GM23248 (cell line): ENCODE results near the gene STK4. TPM values are rescaled to one million over a fixed set of nuclear protein-coding genes. Genes with fewer than 3 reads are reported as not detected.
"Not testable (repeated sequence)": the region's sequence is repeated elsewhere in the genome, so short reads cannot be mapped to it uniquely, and the experiment has no call there.

Source experiments
- DNase-seq: peaks from one replicate; pipeline ENCODE4 v3.0.0-alpha.2; 2015
- H2AFZ ChIP-seq: fragments of 200-600 bp; sonication (generic); 2 replicates; pipeline ENCODE4 v1.6.1; 2016; ENCODE audit warnings: antibody characterized with exemption
- H3F3A ChIP-seq: fragments of 200-600 bp; sonication (generic); 2 replicates; pipeline ENCODE4 v1.6.1; 2016; ENCODE audit warnings: mild to moderate bottlenecking, antibody characterized with exemption, mixed run types; ENCODE audit not compliant: insufficient read depth
- H3K27ac ChIP-seq: fragments of 200-600 bp; sonication (generic); 2 replicates; pipeline ENCODE4 v1.5.1; 2016; ENCODE audit warnings: mild to moderate bottlenecking
- H3K27me3 ChIP-seq: fragments of 200-600 bp; sonication (generic); replicated peaks from 2 replicates; pipeline ENCODE4 v1.6.1; 2016; ENCODE audit warnings: mild to moderate bottlenecking; ENCODE audit not compliant: insufficient read depth
- H3K36me3 ChIP-seq: fragments of 200-600 bp; sonication (generic); 2 replicates; pipeline ENCODE4 v1.6.1; 2016; ENCODE audit warnings: low read depth, mild to moderate bottlenecking
- H3K4me1 ChIP-seq: fragments of 200-600 bp; sonication (generic); 2 replicates; pipeline ENCODE4 v1.6.1; 2016; ENCODE audit warnings: mild to moderate bottlenecking; ENCODE audit not compliant: insufficient read depth
- H3K4me2 ChIP-seq: fragments of 200-600 bp; sonication (generic); one replicate; pipeline ENCODE4 v1.6.1; 2016; ENCODE audit warnings: mild to moderate bottlenecking; ENCODE audit not compliant: unreplicated experiment
- H3K4me3 ChIP-seq: fragments of 200-600 bp; sonication (generic); 2 replicates; pipeline ENCODE4 v1.5.1; 2016; ENCODE audit warnings: mild to moderate bottlenecking
- H3K79me2 ChIP-seq: fragments of 200-600 bp; sonication (generic); 2 replicates; pipeline ENCODE4 v1.6.1; 2016; ENCODE audit warnings: mild to moderate bottlenecking; ENCODE audit not compliant: insufficient read depth
- H3K9ac ChIP-seq: fragments of 200-600 bp; sonication (generic); 2 replicates; pipeline ENCODE4 v1.6.1; 2016; ENCODE audit warnings: mild to moderate bottlenecking
- H3K9me2 ChIP-seq: fragments of 200-600 bp; sonication (generic); 2 replicates; pipeline ENCODE4 v1.6.1; 2016; ENCODE audit warnings: mixed run types, mild to moderate bottlenecking, moderate library complexity; ENCODE audit not compliant: insufficient read depth
- H3K9me3 ChIP-seq: fragments of 200-600 bp; sonication (generic); one replicate; pipeline ENCODE4 v1.6.1; 2017; ENCODE audit warnings: low read depth
- H4K20me1 ChIP-seq: fragments of 200-600 bp; sonication (generic); 2 replicates; pipeline ENCODE4 v1.6.0; 2016; ENCODE audit not compliant: insufficient read depth
- EZH2 ChIP-seq: fragments of 200-600 bp; sonication (generic); IDR thresholded peaks from 2 replicates; pipeline ENCODE4 v1.6.1; 2018; ENCODE audit warnings: antibody characterized with exemption, mild to moderate bottlenecking; ENCODE audit not compliant: insufficient read depth, poor library complexity, severe bottlenecking
- EZH2phosphoT487 ChIP-seq: fragments of 200-600 bp; sonication (generic); IDR thresholded peaks from 2 replicates; pipeline ENCODE4 v1.6.1; 2018; ENCODE audit warnings: antibody characterized with exemption, moderate library complexity, mild to moderate bottlenecking, low read depth; ENCODE audit not compliant: insufficient read depth
- WGBS, 2 experiments: methylation state at CpG; one replicate each; pipeline ENCODE4 v1.1.6; 2015 to 2017; ENCODE audit warnings: low lambda C conversion rate in 2 of 2, low coverage in 1 of 2; ENCODE audit errors: missing lambda C conversion rate in 2 of 2; 5-methylcytosine and 5-hydroxymethylcytosine counted together
- in situ Hi-C: fragments of 300-500 bp; cut with MboI; formaldehyde crosslinking; loops from 2 replicates; pipeline ENCODE4 v1.15.0; 2020
- polyA plus RNA-seq: library from polyadenylated mRNA; unstranded; fragments of >200 nt; fragmentation: Nextera tagmentation; extraction: Ambion mirVana; gene quantifications from 2 replicates; pipeline ENCODE4 v1.2.1, GENCODE V29; 2016
- total RNA-seq: library from RNA; depleted of rRNA; stranded (reverse); fragments of >200 nt; shearing (Covaris generic); gene quantifications from 2 replicates; pipeline ENCODE4 v1.2.3, GENCODE V29; 2014

Gene STK4
- total and polyA plus RNA-seq, 2 experiments from 2014 or later, result 21.9 to 33.4 TPM

- 88 to 97% methylated on average over 1 of the region's 1 CpG for WGBS, 2 experiments
- H4K20me1 ChIP-seq, result no peaks in the 10 kb centered on the region
- peaks cover 16% of the 10 kb centered on the region; the same call in 1 of the 2 replicates for H3K79me2 ChIP-seq
- peaks cover 35% of the 10 kb centered on the region for H3K4me1 ChIP-seq
- DNase-seq, result no peak
- no peak overlapping the region for H3K4me2 ChIP-seq
- TF ChIP-seq EZH2 (no peak), EZH2phosphoT487 (no peak)
- no peaks in the 10 kb centered on the region for H3K9me3 ChIP-seq
- peaks cover 40% of the 10 kb centered on the region for H3F3A ChIP-seq
- H3K4me3 ChIP-seq, result no peak overlapping the region
- H3K9ac ChIP-seq, result no peak overlapping the region
- peaks cover 15% of the 10 kb centered on the region for H3K36me3 ChIP-seq
- in situ Hi-C loops, result loop anchor here (10.0 to 25.0 kb wide), 2 partner anchors 75 to 768 kb away; partner anchors contain the start of genes DNTTIP1 and WFDC3
- no peaks in the 10 kb centered on the region for H3K9me2 ChIP-seq
- H3K27ac ChIP-seq, result no peak overlapping the region
- H2AFZ ChIP-seq, result no peak overlapping the region
- no peaks in the 10 kb centered on the region for H3K27me3 ChIP-seq
Measured at GRCh38 chr20:45019762-45020123, 53.4 kb downstream of the STK4 start.

DNA sequence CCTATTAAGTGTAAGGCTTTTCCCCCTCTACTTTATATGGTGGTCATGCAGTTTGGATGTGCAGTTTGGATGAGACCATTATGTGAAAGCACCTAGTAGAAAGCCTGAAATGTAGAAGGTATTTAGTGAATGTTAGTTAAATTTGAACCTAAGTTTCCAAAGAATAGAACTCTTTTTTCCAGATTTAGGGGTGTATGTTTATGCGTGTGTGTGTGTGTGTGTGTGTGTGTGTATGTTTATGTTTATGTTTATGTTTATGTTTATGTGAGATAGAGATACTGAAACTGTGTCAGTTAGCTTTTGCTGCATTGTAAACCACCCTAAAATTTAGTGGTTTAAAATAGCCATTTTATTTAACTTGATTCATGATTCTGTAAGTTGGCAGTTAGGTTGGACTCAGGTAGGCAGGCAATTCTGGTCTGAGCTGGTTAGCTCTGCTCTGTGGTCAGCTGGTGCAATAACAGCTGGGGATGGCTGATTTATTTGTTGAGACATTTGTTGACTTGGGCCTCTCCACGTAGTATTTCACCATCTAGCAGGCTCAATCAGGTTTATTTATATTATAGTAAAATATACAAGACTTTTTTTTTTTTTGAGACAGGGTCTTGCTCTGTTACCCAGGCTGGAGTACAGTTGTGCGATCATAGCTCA lies 54.0 kb downstream of the STK4 start:
- Histone ChIP-seq H3K9me3 (no peaks in the 10 kb centered on the region), H3K9me2 (no peaks in the 10 kb centered on the region), H3K4me2 (no peak overlapping the region), H3F3A (peaks cover 34% of the 10 kb centered on the region), H3K27ac (no peak overlapping the region), H4K20me1 (no peaks in the 10 kb centered on the region), H3K79me2 (peaks cover 16% of the 10 kb centered on the region; the same call in 1 of the 2 replicates), H3K4me3 (no peak overlapping the region), H3K36me3 (peaks cover 21% of the 10 kb centered on the region), H3K27me3 (no peaks in the 10 kb centered on the region), H3K4me1 (peaks cover 29% of the 10 kb centered on the region), H3K9ac (no peak overlapping the region), H2AFZ (no peak overlapping the region)
- in situ Hi-C loops, result loop anchor here (25.0 kb wide), 1 partner anchor 767 kb away; the partner anchor contains the start of genes DNTTIP1 and WFDC3
- 93 to 95% methylated on average over 3 of the region's 3 CpGs for WGBS, 2 experiments
- DNase-seq, result no peak
- TF ChIP-seq EZH2, result no peak
- TF ChIP-seq EZH2phosphoT487, result no peak

DNA sequence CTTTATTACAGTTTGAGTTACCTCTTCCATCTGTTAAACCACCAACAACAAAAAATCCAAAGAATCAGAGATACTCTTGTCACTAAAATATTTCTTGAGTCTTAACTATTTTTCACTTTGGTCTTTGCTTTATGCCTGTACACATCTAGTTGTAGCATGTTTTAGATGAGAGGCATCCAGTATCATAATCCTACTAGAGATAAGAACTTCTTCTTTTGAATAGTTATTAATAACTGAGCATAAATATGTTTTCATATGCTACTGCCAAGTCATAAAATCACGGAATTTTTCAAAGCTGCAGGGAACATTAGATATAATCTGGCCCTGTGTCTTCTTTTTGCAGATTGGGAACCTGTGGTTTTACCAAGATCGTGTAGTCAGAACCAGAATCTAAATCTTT lies 55.3 kb downstream of the STK4 start:
- Histone ChIP-seq H3K79me2 (peaks cover 17% of the 10 kb centered on the region), H2AFZ (no peak overlapping the region), H3K4me1 (peaks cover 16% of the 10 kb centered on the region), H3K9me3 (no peaks in the 10 kb centered on the region), H3K27me3 (no peaks in the 10 kb centered on the region), H3K9me2 (no peaks in the 10 kb centered on the region), H3K9ac (no peak overlapping the region), H3F3A (peaks cover 21% of the 10 kb centered on the region), H4K20me1 (no peaks in the 10 kb centered on the region), H3K27ac (no peak overlapping the region), H3K4me3 (no peak overlapping the region), H3K4me2 (no peak overlapping the region), H3K36me3 (peaks cover 29% of the 10 kb centered on the region)
- DNase-seq, result no peak
- 55 to 72% methylated on average over 2 of the region's 2 CpGs for WGBS, 2 experiments
- TF ChIP-seq EZH2phosphoT487 (no peak), EZH2 (no peak)
- in situ Hi-C loops, result loop anchor here (25.0 kb wide), 1 partner anchor 766 kb away; the partner anchor contains the start of genes DNTTIP1 and WFDC3

DNA sequence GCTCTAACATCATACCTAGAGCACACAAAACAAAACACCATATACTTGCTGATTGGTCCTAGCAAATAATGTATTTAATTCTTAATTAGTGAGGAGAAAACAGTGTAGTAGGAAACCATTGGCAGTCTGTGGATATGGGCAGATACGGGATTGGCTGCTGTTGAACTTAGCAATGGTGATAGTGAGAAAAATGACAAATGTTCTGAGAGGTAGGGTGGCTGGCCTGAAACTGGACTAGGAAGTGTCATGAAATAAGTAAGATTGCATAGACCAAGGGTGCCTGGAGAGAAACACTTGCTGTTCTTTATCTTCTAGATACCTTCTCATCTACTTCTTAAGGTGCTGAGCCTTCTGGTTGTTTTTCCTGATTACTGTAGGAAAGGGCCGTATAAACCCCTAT lies 56.8 kb downstream of the STK4 start:
- H3K4me3 ChIP-seq, result not testable (repeated sequence)

More for the DNA sequence above, 56.8 kb downstream of the STK4 start:
- H3F3A ChIP-seq, H3K9me2 ChIP-seq, H2AFZ ChIP-seq, DNase-seq, H4K20me1 ChIP-seq, H3K27me3 ChIP-seq, H3K4me2 ChIP-seq, H3K4me1 ChIP-seq, H3K27ac ChIP-seq, H3K9ac ChIP-seq, H3K9me3 ChIP-seq: not testable (repeated sequence)
- Histone ChIP-seq H3K79me2 (peaks cover 22% of the 10 kb centered on the region), H3K36me3 (peaks cover 29% of the 10 kb centered on the region)
- in situ Hi-C loops, result loop anchor here (25.0 kb wide), 1 partner anchor 764 kb away; the partner anchor contains the start of genes DNTTIP1 and WFDC3
- WGBS, 2 experiments, result 97 to 100% methylated on average over 2 of the region's 2 CpGs
